ENCODE results near the gene ANKRD18B. TPM values are rescaled to one million over a fixed set of nuclear protein-coding genes. Genes with fewer than 3 reads are reported as not detected.
"Not testable (repeated sequence)": the region's sequence is repeated elsewhere in the genome, so short reads cannot be mapped to it uniquely, and the experiment has no call there.

The ANKRD18B gene
- polyA plus RNA-seq, 1 donor from 2014 or later: 2.2 TPM

DNA sequence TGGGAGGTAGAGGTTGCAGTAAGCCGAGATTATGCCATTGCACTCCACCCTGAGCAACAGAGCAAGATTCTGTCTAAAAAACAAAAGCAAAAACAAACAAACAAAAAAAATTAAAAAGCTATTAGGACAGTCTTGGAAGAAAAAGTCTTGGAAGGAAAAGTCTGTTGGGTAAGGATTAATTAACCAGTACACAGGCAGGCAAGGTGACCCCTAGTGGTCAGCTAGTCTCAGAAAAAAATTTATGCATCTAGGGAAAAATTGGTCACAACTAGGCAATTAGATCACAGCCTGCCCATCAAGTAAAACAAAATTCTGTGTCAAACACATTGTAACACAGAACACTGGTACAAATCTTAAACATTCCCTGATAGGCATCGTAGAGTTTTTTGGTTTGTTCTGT, 6.7 kb upstream of the ANKRD18B start:
- Histone ChIP-seq H3K9me2 (ENCODE audit: insufficient read depth, low read length) (no peaks in the 10 kb centered on the region), H4K20me1 (ENCODE audit: insufficient read depth) (no peaks in the 10 kb centered on the region), H3K9ac (ENCODE audit: low read length) (no peak overlapping the region), H3K4me2 (ENCODE audit: low read length) (no peak overlapping the region), H2AFZ (ENCODE audit: low read depth, low read length) (no peak overlapping the region), H3F3A (ENCODE audit: insufficient read depth, low read length, poor library complexity, severe bottlenecking) (no peaks in the 10 kb centered on the region), H3K79me2 (replicated peaks; ENCODE audit: insufficient read depth, low read length) (no peaks in the 10 kb centered on the region), H3K9me3 (ENCODE audit: low read length) (no peaks in the 10 kb centered on the region), H3K27ac (ENCODE audit: low read length) (no peak overlapping the region), H3K36me3 (ENCODE audit: insufficient read depth, low read length) (no peaks in the 10 kb centered on the region), H3K27me3 (ENCODE audit: insufficient read depth, low read depth, low read length) (peaks cover 2% of the 10 kb centered on the region), H3K4me3 (ENCODE audit: low read length) (no peak overlapping the region)
- TF ChIP-seq POLR2AphosphoS5 (IDR thresholded peaks at IDR 0.05) (no peak), REST (IDR thresholded peaks at IDR 0.05; ENCODE audit: borderline replicate concordance) (no peak), MXI1 (conservative IDR thresholded peaks at IDR 0.05; ENCODE audit: poor library complexity, severe bottlenecking) (no peak)

GRCh38 chr9:33517934-33518577, 6.0 kb upstream of the ANKRD18B start:
- H2AFZ ChIP-seq (ENCODE audit: low read depth, low read length); H3K9me3 ChIP-seq (ENCODE audit: low read length); H3K27ac ChIP-seq (ENCODE audit: low read length); H3K9ac ChIP-seq (ENCODE audit: low read length); H3F3A ChIP-seq (ENCODE audit: insufficient read depth, low read length, poor library complexity, severe bottlenecking); H4K20me1 ChIP-seq (ENCODE audit: insufficient read depth); H3K79me2 ChIP-seq (replicated peaks; ENCODE audit: insufficient read depth, low read length); H3K9me2 ChIP-seq (ENCODE audit: insufficient read depth, low read length); H3K36me3 ChIP-seq (ENCODE audit: insufficient read depth, low read length); H3K4me2 ChIP-seq (ENCODE audit: low read length); H3K4me3 ChIP-seq (ENCODE audit: low read length); H3K27me3 ChIP-seq (ENCODE audit: insufficient read depth, low read depth, low read length): not testable (repeated sequence)

- H3K4me3 ChIP-seq (ENCODE audit: low read length): not testable (repeated sequence)
- peaks cover 28% of the 10 kb centered on the region for H3K27me3 ChIP-seq (ENCODE audit: insufficient read depth, low read depth, low read length)
Observed at GRCh38 chr9:33521861-33522260, 2.2 kb upstream of the ANKRD18B start.

GRCh38 chr9:33524306-33524947, 376 bp downstream of the ANKRD18B start:
- TF ChIP-seq POLR2AphosphoS5 (IDR thresholded peaks at IDR 0.05) (no peak), EZH2 (IDR thresholded peaks at IDR 0.05; ENCODE audit: borderline replicate concordance, insufficient read depth, low read length, poor library complexity, severe bottlenecking) (peak; percentile 20), MXI1 (conservative IDR thresholded peaks at IDR 0.05; ENCODE audit: poor library complexity, severe bottlenecking) (no peak)
- H2AFZ ChIP-seq (ENCODE audit: low read depth, low read length): no peak overlapping the region
- peaks cover 28% of the 10 kb centered on the region for H3K27me3 ChIP-seq (ENCODE audit: insufficient read depth, low read depth, low read length)
- H4K20me1 ChIP-seq (ENCODE audit: insufficient read depth): no peaks in the 10 kb centered on the region
- H3K9ac ChIP-seq (ENCODE audit: low read length): peak overlapping the region; percentile 41
- no peaks in the 10 kb centered on the region for H3K9me3 ChIP-seq (ENCODE audit: low read length)
- no peaks in the 10 kb centered on the region for H3K9me2 ChIP-seq (ENCODE audit: insufficient read depth, low read length)
- peak overlapping the region; percentile 70 for H3K4me3 ChIP-seq (ENCODE audit: low read length)
- H3K79me2 ChIP-seq (replicated peaks; ENCODE audit: insufficient read depth, low read length): no peaks in the 10 kb centered on the region
- no peak overlapping the region for H3K4me2 ChIP-seq (ENCODE audit: low read length)
- no peaks in the 10 kb centered on the region for H3K36me3 ChIP-seq (ENCODE audit: insufficient read depth, low read length)
- H3K27ac ChIP-seq (ENCODE audit: low read length): no peak overlapping the region
- H3F3A ChIP-seq (ENCODE audit: insufficient read depth, low read length, poor library complexity, severe bottlenecking): no peaks in the 10 kb centered on the region

More at GRCh38 chr9:33521861-33522260, 2.2 kb upstream of the ANKRD18B start:
- not testable (repeated sequence) for H3K9ac ChIP-seq (ENCODE audit: low read length); H3K79me2 ChIP-seq (replicated peaks; ENCODE audit: insufficient read depth, low read length); H4K20me1 ChIP-seq (ENCODE audit: insufficient read depth); H3K4me2 ChIP-seq (ENCODE audit: low read length); H3K36me3 ChIP-seq (ENCODE audit: insufficient read depth, low read length); H3K9me2 ChIP-seq (ENCODE audit: insufficient read depth, low read length); H3K9me3 ChIP-seq (ENCODE audit: low read length); H2AFZ ChIP-seq (ENCODE audit: low read depth, low read length); H3F3A ChIP-seq (ENCODE audit: insufficient read depth, low read length, poor library complexity, severe bottlenecking); H3K27ac ChIP-seq (ENCODE audit: low read length)

DNA sequence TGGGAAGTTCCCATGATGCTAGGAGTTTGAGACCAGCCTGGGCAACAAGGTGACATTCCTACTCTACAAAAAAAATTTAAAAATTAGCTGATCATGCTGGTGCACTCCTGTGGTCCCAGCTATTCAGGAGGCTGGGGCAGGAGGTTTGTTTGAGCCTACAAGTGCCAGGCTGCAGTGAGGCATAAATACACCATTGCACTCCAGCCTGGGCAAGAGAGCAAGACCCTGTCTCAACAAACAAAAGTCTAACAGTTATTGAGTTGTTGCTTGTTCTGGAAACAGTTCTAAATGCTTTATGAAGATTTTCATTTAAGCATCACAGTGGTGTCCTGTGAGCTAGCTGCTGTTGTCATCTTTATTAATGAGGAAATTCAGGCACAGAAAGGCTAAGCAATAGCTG, 4.0 kb downstream of the ANKRD18B start:
- not testable (repeated sequence) for H2AFZ ChIP-seq (ENCODE audit: low read depth, low read length); H3K4me2 ChIP-seq (ENCODE audit: low read length); H3F3A ChIP-seq (ENCODE audit: insufficient read depth, low read length, poor library complexity, severe bottlenecking); H3K9ac ChIP-seq (ENCODE audit: low read length); H3K9me3 ChIP-seq (ENCODE audit: low read length); H4K20me1 ChIP-seq (ENCODE audit: insufficient read depth); H3K4me3 ChIP-seq (ENCODE audit: low read length); H3K9me2 ChIP-seq (ENCODE audit: insufficient read depth, low read length); H3K27ac ChIP-seq (ENCODE audit: low read length); H3K79me2 ChIP-seq (replicated peaks; ENCODE audit: insufficient read depth, low read length); H3K36me3 ChIP-seq (ENCODE audit: insufficient read depth, low read length)
- H3K27me3 ChIP-seq (ENCODE audit: insufficient read depth, low read depth, low read length): peaks cover 25% of the 10 kb centered on the region

- H3K4me3 ChIP-seq (ENCODE audit: low read length); H3K79me2 ChIP-seq (replicated peaks; ENCODE audit: insufficient read depth, low read length); H3K27me3 ChIP-seq (ENCODE audit: insufficient read depth, low read depth, low read length); H3K27ac ChIP-seq (ENCODE audit: low read length); H3K9me2 ChIP-seq (ENCODE audit: insufficient read depth, low read length); H3K4me2 ChIP-seq (ENCODE audit: low read length); H4K20me1 ChIP-seq (ENCODE audit: insufficient read depth); H3F3A ChIP-seq (ENCODE audit: insufficient read depth, low read length, poor library complexity, severe bottlenecking); H3K9me3 ChIP-seq (ENCODE audit: low read length); H3K36me3 ChIP-seq (ENCODE audit: insufficient read depth, low read length); H2AFZ ChIP-seq (ENCODE audit: low read depth, low read length); H3K9ac ChIP-seq (ENCODE audit: low read length): not testable (repeated sequence)
Observed at GRCh38 chr9:33533958-33534357, 9.9 kb downstream of the ANKRD18B start.
